Stimulated activated CD4-positive, alpha-beta T cell treated with anti-CD3 and anti-CD28 coated beads, Interleukin-15, amount 100 ng/mL, for 24 hours (primary cell): ENCODE data around the gene SCML1.
A peak's percentile ranks its signal among the peaks of the same experiment; 100 is the strongest.

Experiments
- DNase-seq: peaks from one replicate; pipeline ENCODE4 v3.0.0-alpha.2; 2020

SCML1 gene

GRCh38 chrX:17736856-17737709 lies at the start of gene SCML1:
Gene SCML1 (plus strand): TSS chrX:17737493. CDS start chrX:17744187, 6,694 bp downstream.
- DNase-seq = peak; percentile 93

GRCh38 chrX:17687648-17688047 lies 49.6 kb upstream of the SCML1 start:
- DNase-seq = no peak

DNA sequence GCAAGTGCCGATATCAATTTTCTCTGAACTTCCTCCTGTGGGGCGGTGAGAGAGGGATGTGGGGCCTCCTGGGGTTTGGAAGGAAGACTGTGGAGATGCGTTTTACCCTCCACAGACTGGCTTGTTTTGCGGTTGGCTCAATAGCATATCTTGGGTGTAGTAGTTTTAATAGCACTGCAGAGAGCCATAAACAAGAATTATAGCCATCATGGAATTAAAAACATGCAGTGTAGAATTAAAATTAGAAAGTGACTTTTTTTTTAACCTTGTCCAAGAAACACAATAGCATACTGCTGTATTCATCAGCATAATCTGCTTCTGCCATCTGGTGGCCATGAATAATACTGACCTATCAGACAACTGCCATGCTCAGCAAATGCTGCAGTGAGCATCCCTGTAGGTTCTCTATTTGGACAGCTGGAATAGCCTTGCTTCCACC lies 47.3 kb upstream of the SCML1 start:
- peak; percentile 40 for DNase-seq

- no peak for DNase-seq
These were observed 44.5 kb upstream of the SCML1 start for GRCh38 chrX:17692709-17693346.

- DNase-seq = no peak
These were observed 40.1 kb upstream of the SCML1 start for GRCh38 chrX:17697191-17697590.

DNA sequence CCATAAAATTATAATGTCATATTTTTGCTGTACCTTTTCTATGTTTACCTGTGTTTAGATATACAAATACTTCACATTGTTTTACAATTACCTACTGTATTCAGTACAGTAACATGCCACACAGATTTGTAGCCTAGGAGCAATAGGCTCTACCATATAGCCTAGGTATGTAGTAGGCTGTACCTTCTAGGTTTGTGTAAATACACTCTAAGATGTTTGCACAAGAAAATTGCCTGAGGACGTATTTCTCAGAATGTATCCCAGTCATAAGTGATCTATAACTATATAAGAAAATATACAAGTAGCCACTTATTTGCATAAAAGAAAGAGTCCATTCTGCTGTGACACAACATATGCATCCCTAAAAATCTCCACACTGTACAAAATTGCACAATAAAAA lies 36.3 kb upstream of the SCML1 start:
- DNase-seq = no peak

DNA sequence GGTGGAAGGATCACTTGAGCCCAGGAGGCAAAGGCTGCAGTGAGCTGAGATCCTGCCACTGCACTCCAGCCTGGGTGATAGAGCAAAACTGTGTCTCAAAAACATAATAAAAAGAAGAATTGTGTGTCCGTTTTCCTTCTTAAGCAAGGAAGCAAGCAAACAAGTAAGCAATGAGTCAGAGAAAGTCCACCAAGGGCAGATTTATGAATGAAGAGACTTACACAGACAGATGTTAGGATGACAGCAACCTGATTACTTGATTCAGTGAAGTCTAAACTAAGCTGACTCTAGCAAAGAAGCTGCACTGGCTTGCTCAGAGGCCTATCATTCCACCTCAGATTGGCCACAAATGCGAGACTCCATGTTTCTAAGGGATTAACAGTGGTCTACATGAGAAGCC lies 34.1 kb upstream of the SCML1 start:
- no peak for DNase-seq

DNA sequence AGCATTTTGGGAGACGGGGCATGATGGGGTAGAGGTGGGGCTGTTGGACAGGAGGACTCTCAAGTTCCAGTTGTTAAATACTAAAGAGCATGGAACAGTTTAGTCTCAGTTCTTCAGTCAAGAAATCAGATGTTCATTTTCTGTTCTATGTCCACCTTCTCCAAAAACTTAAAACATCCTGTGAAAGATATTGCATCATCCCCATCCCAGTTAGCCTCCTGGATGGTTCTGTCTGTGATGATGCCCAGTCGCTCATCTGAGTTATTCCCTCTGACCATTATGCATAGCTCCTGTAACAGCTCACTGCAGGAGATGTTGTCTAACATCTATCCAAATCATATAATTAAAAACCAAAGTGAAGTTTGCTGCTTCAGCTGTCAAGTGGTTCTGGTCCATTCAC lies 32.1 kb upstream of the SCML1 start:
- DNase-seq = no peak

DNA sequence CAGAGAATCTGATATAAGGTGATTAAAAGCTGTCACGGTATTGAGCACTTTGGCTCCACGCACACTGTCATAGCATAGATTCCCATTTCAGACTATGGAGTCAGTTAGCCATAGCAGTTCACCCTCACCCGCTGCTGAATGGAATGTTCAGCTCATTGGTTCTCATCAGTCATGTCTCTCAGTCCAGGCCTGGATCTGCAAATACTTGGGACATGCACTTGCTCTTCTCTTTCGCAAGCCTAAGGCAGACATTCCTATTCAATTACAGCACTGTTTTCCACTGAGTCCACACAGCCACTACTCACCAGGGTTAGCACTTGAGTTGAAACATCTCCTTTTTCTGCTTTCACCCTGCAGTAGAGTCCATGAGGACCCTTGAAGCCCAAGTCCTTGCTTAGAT lies 30.6 kb upstream of the SCML1 start:
- DNase-seq = no peak

DNA sequence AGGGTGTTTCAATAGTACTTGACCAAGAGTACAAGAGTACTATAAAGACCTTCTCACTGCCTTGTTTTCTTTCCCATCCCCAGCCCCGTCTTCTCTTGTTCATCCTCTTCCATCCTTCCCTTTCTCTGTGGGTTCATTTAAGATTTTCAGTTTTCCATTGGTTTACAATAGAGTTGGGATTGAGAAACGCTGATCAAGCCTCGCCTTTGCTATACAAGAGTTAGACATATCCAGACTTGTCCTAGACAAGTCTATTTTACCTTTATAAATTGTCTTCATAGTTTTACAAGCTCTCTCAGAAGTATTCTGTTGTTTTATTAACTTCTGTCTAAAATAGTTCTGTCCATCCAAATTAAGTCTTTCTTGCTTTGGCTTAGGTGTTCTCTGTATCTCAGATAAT lies 29.6 kb upstream of the SCML1 start:
- no peak for DNase-seq

- no peak for DNase-seq
These were observed 26.4 kb upstream of the SCML1 start for GRCh38 chrX:17710871-17711301.

- no peak for DNase-seq
These were observed 24.0 kb upstream of the SCML1 start for GRCh38 chrX:17713288-17713687.

DNA sequence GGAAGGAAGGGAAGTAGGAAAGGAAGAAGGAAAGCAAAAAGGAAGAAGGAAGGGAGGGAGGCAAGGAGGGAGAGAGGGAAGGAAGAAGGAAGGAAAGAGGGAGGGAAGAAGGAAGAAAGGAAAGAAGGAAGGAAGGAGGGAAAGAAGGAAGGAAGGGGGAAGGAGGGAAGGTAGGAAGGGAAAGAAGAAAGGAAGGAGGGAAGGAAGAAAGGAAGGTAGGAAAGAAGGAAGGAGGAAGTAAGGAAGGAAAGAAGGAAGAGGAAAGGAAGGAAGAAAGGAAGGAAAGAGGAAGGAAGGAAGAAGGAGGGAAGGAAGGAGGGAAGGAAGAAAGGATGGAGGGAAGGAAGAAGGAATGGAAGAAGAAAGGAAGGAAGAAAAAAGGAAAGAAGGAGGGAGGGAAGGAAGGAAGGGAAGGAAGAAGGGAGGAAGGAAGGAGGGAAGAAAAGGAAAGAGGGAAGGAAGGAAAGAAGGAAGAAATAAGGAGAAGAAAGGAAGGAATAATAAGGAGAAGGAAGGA lies 18.6 kb upstream of the SCML1 start:
- no peak for DNase-seq

- no peak for DNase-seq
These were observed 17.6 kb upstream of the SCML1 start for GRCh38 chrX:17719711-17720110.

- DNase-seq = no peak
These were observed 15.6 kb upstream of the SCML1 start for GRCh38 chrX:17721715-17722114.

GRCh38 chrX:17725181-17725580 lies 12.1 kb upstream of the SCML1 start:
- DNase-seq = no peak

DNA sequence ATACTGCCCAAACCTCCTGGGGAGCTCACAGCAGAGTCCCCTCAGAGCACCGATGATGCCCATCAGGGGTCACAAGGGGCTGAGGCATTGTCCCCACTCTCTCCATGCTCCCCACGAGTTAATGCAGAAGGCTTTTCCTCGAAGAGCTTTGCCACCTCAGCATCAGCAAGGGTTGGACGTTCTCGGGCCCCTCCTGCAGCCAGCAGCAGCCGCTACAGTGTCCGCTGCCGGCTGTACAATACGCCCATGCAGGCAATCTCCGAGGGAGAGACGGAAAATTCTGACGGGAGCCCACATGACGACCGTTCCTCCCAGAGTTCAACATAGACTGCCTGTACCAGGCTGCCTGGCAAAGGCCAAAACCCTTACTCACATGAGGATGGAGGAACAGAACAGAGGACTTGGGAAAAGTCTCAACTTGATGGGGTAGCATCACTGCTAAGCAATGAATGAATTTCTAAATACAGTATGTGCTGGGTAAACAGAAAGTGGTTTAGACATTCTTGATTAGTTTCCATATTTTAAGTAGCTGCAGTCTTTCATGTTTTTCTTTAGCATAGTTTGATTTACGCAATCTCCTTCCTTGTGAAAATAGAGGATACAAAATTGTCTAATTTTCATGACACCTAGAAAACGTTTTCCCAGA lies 5.0 kb upstream of the SCML1 start:
- no peak for DNase-seq

GRCh38 chrX:17735406-17735805 lies 1.9 kb upstream of the SCML1 start:
- no peak for DNase-seq

DNA sequence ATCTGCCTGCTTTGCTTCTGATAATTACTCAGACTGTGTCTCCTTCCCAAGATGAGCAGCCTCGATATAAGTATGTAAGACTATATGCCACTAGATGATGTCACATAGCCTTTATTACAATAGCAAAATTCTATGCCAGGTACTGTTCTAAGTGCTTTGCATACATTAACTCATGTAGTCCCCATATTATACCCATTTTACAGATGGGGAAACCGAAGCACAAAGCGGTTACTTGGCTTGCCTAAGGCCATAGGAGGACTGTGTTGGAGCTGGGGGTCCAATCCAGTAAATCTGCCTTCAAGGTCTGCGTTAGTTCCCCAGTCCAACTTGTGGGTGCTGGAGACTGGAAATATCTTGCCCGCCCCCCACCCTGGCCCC lies 826 bp upstream of the SCML1 start:
- no peak for DNase-seq

DNA sequence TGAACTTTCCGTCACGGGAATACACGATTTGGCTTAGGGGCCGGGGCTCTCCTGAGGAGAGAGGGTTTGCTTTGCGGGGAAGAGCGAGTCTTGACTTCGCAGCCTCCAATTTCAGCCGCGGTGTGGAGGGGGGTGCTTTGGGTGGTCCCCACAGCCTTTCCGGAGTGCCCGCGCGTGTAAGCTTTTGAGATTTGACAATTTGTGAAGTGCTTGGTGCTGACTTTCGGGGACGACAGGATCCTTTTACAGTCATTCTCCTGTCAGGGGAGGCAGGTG lies 355 bp downstream of the SCML1 start:
- DNase-seq = no peak

- DNase-seq = peak; percentile 53
These were observed 857 bp downstream of the SCML1 start for GRCh38 chrX:17737986-17738713.

DNA sequence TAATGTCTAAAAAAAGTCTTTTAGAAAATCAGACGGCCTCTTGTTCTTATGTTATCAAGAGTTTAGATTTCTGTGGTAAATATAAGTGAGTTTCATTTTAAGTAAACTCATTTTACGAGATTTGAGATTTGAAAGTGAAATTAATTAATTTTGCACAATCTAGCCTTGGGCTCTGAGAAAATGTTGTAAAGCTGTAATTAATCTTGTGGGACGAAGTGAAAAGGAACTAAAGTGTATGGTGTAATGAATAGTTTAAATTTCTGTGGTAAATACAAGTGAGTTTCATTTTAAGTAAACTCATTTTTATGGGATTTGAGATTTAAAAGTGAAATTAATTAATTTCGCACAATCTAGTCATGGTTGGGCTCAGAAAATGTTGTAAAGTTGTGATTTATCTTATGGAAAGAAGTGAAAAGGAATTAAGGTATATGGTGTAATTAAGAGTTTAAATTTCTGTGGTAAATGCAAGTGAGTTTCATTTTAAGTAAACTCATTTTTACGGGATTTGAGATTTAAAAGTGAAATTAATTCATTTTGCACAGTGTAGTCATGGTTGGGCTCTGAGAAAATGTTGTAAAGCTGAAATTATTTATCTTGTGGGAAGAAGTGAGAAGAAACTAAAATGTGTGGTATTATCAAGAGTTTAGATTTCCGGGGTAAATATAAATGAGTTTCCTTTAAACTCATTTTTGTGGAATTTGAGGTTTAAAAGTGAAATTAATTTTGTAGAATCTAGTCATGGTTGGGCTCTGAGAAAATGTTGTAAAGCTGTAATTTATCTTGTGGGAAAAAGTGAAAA lies 1.6 kb downstream of the SCML1 start:
- no peak for DNase-seq
